SK-N-MC (cell line): ENCODE data around the gene WDR27.

Experiments
- EZH2 ChIP-seq: fragments of 200-600 bp; sonication (generic); IDR thresholded peaks from one replicate; pipeline ENCODE4 v1.6.1; 2017; ENCODE audit warnings: antibody characterized with exemption
- FOXP2 ChIP-seq: optimal IDR thresholded peaks from 2 replicates; pipeline ENCODE3; 2011; ENCODE audit warnings: mild to moderate bottlenecking, moderate library complexity; ENCODE audit not compliant: insufficient read depth; ENCODE audit errors: extremely low read length, control extremely low read depth
- POLR2AphosphoS5 ChIP-seq: IDR thresholded peaks from 2 replicates; pipeline ENCODE4 v1.6.1; 2012; ENCODE audit warnings: mild to moderate bottlenecking, low read depth, low read length, borderline replicate concordance

DNA sequence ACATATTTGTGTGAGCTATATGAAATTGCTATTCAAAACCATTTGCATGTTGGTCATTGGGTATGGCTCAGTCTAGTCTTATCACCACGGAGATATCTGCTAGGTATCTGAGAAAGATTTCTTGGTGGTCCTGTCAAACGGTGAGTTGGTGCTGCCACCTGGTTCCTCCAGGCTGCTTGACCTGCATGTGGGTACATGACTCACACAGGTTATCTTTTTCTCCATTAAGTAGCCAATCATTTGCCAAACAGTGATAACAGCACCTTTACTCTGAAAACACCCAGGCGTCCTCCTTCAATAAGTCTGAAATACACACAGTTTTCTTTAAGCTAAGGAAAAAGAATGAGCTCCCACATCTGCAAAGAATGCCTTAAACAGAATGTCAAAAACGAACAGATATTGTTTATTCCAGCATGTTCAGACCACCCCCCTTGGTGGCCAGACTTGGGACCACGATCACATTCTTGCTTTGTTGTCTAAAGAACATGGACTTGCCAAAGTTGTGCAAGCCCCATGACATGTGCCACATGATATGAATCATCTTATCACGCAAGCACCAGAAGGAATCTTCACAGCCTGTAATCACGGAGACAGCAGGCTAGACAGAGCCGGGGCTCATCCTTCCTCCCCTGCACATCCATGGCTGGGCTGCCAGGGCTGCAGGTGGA lies 247.5 kb downstream of the WDR27 start:
- TF ChIP-seq EZH2 = no peak
- TF ChIP-seq FOXP2 = no peak
- no peak for TF ChIP-seq POLR2AphosphoS5
